Anterior cingulate cortex (tissue), 58 donors: ENCODE results near the gene PARD3B.

Experiments used
- DNase-seq, 58 donors: peaks; one replicate each; lab custom pipeline; 2025; lab: John Stamatoyannopoulos, UW

Gene PARD3B

GRCh38 chr2:204977914-204978313 is 432.6 kb downstream of the PARD3B start:
- DNase-seq, result no peak

- no peak for DNase-seq
These were observed 437.0 kb downstream of the PARD3B start for GRCh38 chr2:204982303-204982702.

- DNase-seq, result no peak
These were observed 439.2 kb downstream of the PARD3B start for GRCh38 chr2:204984518-204984917.

GRCh38 chr2:204986641-204987040 is 441.4 kb downstream of the PARD3B start:
- no peak for DNase-seq

- DNase-seq, result no peak
These were observed 443.6 kb downstream of the PARD3B start for GRCh38 chr2:204988836-204989235.

- DNase-seq, result no peak
These were observed 444.6 kb downstream of the PARD3B start for GRCh38 chr2:204989877-204990276.

- no peak for DNase-seq
These were observed 456.2 kb downstream of the PARD3B start for GRCh38 chr2:205001300-205001966.

GRCh38 chr2:205002390-205002789 is 457.1 kb downstream of the PARD3B start:
- no peak for DNase-seq

- DNase-seq, result no peak
These were observed 458.0 kb downstream of the PARD3B start for GRCh38 chr2:205003288-205003687.

GRCh38 chr2:205010196-205010595 is 464.9 kb downstream of the PARD3B start:
- no peak for DNase-seq

- DNase-seq, result no peak
These were observed 465.8 kb downstream of the PARD3B start for GRCh38 chr2:205011031-205011430.

GRCh38 chr2:205012961-205013360 is 467.7 kb downstream of the PARD3B start:
- peak in 2 of 58 donors; percentile 3 to 11 for DNase-seq

- no peak for DNase-seq
These were observed 468.3 kb downstream of the PARD3B start for GRCh38 chr2:205013586-205013985.

- DNase-seq, result no peak
These were observed 468.9 kb downstream of the PARD3B start for GRCh38 chr2:205014201-205014600.

GRCh38 chr2:205017381-205017780 is 472.1 kb downstream of the PARD3B start:
- DNase-seq, result peak in 8 of 58 donors; percentile 1 to 38 (median 10)

GRCh38 chr2:205017912-205018311 is 472.6 kb downstream of the PARD3B start:
- DNase-seq, result no peak

- DNase-seq, result no peak
These were observed 475.4 kb downstream of the PARD3B start for GRCh38 chr2:205020673-205021072.

- DNase-seq, result peak in 4 of 58 donors; percentile 1 to 7 (median 3)
These were observed 477.6 kb downstream of the PARD3B start for GRCh38 chr2:205022841-205023240.

GRCh38 chr2:205024822-205025518 is 479.7 kb downstream of the PARD3B start:
- DNase-seq, result peak in 38 of 58 donors; percentile 1 to 68 (median 24)

- DNase-seq, result peak in 1 of 58 donors; percentile 21
These were observed 480.4 kb downstream of the PARD3B start for GRCh38 chr2:205025580-205026240.

- no peak for DNase-seq
These were observed 485.4 kb downstream of the PARD3B start for GRCh38 chr2:205030695-205031094.
